ENCODE results near the gene FBXO34.

DNA sequence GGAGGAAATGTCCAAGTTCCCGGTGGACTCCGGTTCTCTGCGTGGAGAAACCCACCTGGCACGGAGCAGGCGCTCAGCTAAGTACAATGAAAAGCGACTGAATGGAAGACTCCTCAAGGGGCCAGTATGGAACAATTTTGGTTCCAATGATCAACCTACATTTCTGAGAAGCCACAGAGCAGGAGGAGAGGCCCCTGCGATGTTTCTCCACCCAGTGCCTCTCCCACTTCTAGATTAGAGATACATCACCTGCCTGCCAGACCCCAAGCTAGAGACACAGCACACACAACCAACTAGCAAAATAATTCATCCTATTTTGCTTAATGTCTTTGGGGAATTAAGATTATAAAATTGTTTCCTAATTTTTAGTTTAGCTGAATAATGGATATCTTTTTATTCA is 101.6 kb downstream of the FBXO34 start:
- TF ChIP-seq, protein P1, sequence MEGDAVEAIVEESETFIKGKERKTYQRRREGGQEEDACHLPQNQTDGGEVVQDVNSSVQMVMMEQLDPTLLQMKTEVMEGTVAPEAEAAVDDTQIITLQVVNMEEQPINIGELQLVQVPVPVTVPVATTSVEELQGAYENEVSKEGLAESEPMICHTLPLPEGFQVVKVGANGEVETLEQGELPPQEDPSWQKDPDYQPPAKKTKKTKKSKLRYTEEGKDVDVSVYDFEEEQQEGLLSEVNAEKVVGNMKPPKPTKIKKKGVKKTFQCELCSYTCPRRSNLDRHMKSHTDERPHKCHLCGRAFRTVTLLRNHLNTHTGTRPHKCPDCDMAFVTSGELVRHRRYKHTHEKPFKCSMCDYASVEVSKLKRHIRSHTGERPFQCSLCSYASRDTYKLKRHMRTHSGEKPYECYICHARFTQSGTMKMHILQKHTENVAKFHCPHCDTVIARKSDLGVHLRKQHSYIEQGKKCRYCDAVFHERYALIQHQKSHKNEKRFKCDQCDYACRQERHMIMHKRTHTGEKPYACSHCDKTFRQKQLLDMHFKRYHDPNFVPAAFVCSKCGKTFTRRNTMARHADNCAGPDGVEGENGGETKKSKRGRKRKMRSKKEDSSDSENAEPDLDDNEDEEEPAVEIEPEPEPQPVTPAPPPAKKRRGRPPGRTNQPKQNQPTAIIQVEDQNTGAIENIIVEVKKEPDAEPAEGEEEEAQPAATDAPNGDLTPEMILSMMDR (IDR thresholded peaks at IDR 0.05; ENCODE audit: borderline replicate concordance, extremely low read depth, low read length, poor library complexity, severe bottlenecking), result no peak
- TF ChIP-seq EZH2 (IDR thresholded peaks at IDR 0.05; ENCODE audit: borderline replicate concordance, low read depth, low read length, severe bottlenecking), result no peak
